KG1 (cell line): Measurements from ENCODE around the gene ERICH6.

Source experiments
- DNase-seq: peaks from one replicate; lab custom pipeline; 2025; lab: John Stamatoyannopoulos, UW

ERICH6 gene

GRCh38 chr3:150703756-150704344 is at the start of gene ERICH6:
Gene ERICH6, minus strand, starts transcription at chr3:150703920. Its CDS starts 22 bp downstream, at chr3:150703898.
- peak; percentile 36 for DNase-seq

GRCh38 chr3:150751781-150752263 is 48.1 kb upstream of the ERICH6 start:
- DNase-seq: no peak

GRCh38 chr3:150749255-150749654 is 45.5 kb upstream of the ERICH6 start:
- DNase-seq: no peak

GRCh38 chr3:150748684-150749047 is 44.9 kb upstream of the ERICH6 start:
- no peak for DNase-seq

GRCh38 chr3:150747886-150748683 is 44.4 kb upstream of the ERICH6 start:
- DNase-seq: no peak

- no peak for DNase-seq
Observed at GRCh38 chr3:150746791-150747590, 43.3 kb upstream of the ERICH6 start.

GRCh38 chr3:150745832-150746231 is 42.1 kb upstream of the ERICH6 start:
- DNase-seq: no peak

- no peak for DNase-seq
Observed at GRCh38 chr3:150744919-150745211, 41.1 kb upstream of the ERICH6 start.

- no peak for DNase-seq
Observed at GRCh38 chr3:150744041-150744918, 40.6 kb upstream of the ERICH6 start.

- no peak for DNase-seq
Observed at GRCh38 chr3:150743508-150743907, 39.8 kb upstream of the ERICH6 start.

- no peak for DNase-seq
Observed at GRCh38 chr3:150742679-150743078, 39.0 kb upstream of the ERICH6 start.

- no peak for DNase-seq
Observed at GRCh38 chr3:150742141-150742523, 38.4 kb upstream of the ERICH6 start.

GRCh38 chr3:150741497-150742140 is 37.9 kb upstream of the ERICH6 start:
- no peak for DNase-seq

GRCh38 chr3:150740733-150741496 is 37.2 kb upstream of the ERICH6 start:
- no peak for DNase-seq

- DNase-seq: no peak
Observed at GRCh38 chr3:150739877-150740645, 36.3 kb upstream of the ERICH6 start.

GRCh38 chr3:150739200-150739863 is 35.6 kb upstream of the ERICH6 start:
- DNase-seq: no peak

- no peak for DNase-seq
Observed at GRCh38 chr3:150738688-150739087, 35.0 kb upstream of the ERICH6 start.

GRCh38 chr3:150737874-150738679 is 34.4 kb upstream of the ERICH6 start:
- no peak for DNase-seq
